Stimulated activated CD4-positive, alpha-beta T cell treated with anti-CD3 and anti-CD28 coated beads, Interleukin-4, amount 100 ng/mL, for 4 hours (primary cell): Measurements from ENCODE around the gene ELF3.
"Not testable (repeated sequence)": the region's sequence is repeated elsewhere in the genome, so short reads cannot be mapped to it uniquely, and the experiment has no call there.

Experiments used
- DNase-seq, 2 experiments: peaks; one replicate each; pipeline ENCODE4 v3.0.0-alpha.2; 2020

Gene ELF3

DNA sequence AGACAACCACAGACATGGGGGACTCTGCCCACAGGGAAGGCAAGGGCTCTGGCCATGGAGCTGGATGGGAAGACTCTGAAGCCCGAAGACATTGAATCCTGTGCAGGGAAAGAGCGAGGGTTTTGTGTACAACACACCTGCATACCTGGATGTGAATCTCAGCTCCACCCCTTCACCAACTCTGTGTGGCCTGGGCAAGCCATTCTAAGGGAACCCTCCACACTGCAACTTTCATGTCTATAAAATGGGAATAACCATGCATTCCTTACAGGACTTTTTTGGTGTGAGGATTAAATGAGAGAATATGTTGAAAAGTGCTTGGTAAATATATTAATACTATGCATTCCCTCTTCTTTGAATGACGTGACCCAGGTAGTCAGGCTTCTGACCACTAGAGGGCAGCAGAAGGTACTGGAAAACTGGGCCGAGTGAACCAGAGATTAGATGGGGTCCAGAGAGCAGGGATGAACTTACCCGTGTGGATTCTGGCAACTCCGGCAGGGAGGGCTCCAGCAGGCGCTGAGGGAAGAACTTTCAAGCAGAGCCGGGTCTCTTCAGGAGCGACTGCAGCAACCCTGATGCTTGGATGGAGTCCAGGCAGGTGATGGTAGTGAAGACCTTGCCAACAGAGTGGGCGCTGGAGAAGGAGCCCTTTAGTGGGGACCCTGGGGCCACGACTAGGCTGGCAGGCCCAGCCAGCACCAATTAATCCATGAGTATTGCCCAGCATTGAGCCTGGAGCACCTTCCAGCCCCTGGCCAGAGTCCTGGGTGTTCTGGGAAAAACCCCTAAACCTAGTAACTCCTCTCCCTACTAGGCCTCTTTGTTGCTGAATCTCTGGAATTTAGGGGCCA lies 834 bp upstream of the ELF3 start:
- peak; percentile 40 to 41 for DNase-seq

DNA sequence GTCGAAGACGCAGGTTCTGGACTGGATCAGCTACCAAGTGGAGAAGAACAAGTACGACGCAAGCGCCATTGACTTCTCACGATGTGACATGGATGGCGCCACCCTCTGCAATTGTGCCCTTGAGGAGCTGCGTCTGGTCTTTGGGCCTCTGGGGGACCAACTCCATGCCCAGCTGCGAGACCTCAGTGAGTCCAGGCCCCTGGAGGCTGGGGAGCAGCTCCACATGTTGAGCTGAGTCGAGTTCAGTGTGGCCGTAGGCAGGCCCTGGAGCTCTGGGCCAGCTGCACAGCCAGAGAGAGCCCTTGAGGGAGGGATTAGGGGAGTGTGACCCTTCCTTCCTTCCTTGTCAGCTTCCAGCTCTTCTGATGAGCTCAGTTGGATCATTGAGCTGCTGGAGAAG lies 1.6 kb downstream of the ELF3 start:
- no peak for DNase-seq

DNA sequence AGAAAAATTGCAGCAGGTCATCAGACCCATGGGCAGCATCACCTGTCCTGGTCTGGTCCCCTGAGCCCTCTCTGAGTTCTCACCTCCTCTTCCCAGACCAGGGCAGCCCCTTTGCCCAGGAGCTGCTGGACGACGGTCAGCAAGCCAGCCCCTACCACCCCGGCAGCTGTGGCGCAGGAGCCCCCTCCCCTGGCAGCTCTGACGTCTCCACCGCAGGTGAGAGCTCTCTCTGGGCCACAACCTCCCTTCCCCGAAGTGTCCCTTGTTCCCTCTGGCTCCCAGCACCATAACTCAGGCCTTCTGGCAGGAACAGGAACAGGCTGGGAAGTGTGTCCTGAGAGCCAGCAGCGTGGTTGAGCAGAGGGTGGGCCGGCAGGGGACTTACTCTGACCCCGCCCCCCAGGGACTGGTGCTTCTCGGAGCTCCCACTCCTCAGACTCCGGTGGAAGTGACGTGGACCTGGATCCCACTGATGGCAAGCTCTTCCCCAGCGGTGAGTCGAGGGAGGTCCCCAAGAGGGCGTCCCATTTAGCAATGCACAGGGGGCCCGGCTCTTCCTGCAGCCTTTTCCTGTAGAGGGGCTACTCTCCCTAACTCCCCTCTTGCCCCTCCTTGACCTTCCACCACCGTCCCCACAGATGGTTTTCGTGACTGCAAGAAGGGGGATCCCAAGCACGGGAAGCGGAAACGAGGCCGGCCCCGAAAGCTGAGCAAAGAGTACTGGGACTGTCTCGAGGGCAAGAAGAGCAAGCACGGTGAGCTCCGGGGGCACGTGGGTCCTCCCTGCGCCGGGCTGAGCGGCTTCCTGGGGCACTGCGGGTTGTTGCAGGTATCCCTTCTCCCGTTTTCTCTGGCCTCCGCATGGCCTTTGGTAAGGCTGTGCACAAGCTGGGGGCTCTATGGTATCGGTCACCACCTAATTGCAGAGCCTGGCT lies 2.4 kb downstream of the ELF3 start:
- DNase-seq = no peak

DNA sequence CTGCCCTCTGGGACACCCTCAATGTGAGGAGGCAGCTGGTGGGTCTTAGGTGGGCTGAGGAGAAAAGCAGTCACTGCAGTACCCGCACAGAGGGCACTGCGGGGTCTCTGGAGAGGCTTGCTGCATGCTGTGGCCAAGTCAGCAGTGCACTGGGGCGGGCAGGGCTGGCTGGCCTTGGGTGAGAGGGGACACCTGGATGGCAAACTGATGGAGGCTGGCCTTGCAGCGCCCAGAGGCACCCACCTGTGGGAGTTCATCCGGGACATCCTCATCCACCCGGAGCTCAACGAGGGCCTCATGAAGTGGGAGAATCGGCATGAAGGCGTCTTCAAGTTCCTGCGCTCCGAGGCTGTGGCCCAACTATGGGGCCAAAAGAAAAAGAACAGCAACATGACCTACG lies 3.2 kb downstream of the ELF3 start:
- no peak for DNase-seq

DNA sequence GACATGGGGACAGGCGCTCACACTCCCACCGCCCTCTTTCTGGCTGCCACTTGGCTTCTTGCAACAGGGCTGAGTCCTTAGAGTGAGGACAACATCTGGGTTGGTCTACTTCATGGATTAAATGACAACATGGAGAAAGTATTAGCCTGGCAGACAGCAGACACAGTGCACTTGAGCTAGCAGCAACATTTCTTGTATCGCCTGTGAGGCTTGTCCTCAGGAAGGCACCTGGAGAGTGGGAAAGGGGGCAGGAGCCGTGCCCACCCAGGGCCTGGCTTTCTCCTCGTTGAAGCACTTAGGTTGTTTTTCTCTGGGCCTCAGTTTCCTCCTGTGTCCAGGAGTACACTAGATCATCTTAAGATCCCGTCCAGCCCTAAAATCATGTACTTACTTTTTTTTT lies 3.7 kb downstream of the ELF3 start:
- no peak for DNase-seq

DNA sequence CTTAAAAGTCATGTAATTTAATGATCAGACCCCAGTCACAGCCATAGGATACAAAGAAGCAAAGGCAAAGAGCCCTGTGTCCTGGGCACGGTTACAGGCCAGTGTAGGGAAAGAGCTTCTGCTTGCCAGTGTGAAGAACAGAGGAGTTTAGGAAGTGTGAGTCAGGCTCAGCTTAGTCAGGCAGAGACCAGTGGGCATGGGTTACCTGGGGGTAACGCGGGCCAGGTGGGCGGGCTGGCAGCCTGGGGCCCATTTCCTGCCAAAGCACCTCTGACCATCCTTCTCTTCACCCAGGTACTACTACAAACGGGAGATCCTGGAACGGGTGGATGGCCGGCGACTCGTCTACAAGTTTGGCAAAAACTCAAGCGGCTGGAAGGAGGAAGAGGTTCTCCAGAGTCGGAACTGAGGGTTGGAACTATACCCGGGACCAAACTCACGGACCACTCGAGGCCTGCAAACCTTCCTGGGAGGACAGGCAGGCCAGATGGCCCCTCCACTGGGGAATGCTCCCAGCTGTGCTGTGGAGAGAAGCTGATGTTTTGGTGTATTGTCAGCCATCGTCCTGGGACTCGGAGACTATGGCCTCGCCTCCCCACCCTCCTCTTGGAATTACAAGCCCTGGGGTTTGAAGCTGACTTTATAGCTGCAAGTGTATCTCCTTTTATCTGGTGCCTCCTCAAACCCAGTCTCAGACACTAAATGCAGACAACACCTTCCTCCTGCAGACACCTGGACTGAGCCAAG lies 4.7 kb downstream of the ELF3 start:
- no peak for DNase-seq

DNA sequence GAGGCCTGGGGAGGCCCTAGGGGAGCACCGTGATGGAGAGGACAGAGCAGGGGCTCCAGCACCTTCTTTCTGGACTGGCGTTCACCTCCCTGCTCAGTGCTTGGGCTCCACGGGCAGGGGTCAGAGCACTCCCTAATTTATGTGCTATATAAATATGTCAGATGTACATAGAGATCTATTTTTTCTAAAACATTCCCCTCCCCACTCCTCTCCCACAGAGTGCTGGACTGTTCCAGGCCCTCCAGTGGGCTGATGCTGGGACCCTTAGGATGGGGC lies 5.2 kb downstream of the ELF3 start:
- DNase-seq = no peak

DNA sequence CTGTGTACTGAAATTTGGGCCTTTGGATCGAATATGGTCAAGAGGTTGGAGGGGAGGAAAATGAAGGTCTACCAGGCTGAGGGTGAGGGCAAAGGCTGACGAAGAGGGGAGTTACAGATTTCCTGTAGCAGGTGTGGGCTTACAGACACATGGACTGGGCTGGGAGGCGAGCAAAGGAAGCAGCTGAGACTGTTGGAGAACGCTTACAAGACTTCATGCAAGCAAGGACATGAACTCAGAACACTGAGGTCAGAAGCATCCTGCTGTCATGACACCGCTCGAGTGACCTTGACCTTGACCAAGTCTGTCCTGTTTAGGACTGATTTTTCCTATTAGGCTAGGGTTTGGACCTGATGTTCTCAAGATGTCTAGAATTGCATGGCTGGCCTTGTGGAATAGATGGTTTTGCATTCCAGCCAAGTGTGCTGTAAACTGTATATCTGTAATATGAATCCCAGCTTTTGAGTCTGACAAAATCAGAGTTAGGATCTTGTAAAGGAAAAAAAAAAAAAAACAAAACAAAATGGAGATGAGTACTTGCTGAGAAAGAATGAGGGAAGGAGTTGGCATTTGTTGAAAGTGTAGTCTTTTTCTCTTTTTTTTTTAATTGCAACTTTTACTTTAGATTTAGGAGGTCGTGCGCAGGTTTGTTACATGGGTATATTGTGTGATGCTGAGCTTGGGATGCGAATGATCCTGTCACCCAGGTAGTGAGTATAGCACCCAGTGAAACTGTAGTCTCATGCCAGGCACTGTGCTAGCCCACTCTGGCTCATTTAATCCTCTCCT lies 5.8 kb downstream of the ELF3 start:
- DNase-seq = no peak

DNA sequence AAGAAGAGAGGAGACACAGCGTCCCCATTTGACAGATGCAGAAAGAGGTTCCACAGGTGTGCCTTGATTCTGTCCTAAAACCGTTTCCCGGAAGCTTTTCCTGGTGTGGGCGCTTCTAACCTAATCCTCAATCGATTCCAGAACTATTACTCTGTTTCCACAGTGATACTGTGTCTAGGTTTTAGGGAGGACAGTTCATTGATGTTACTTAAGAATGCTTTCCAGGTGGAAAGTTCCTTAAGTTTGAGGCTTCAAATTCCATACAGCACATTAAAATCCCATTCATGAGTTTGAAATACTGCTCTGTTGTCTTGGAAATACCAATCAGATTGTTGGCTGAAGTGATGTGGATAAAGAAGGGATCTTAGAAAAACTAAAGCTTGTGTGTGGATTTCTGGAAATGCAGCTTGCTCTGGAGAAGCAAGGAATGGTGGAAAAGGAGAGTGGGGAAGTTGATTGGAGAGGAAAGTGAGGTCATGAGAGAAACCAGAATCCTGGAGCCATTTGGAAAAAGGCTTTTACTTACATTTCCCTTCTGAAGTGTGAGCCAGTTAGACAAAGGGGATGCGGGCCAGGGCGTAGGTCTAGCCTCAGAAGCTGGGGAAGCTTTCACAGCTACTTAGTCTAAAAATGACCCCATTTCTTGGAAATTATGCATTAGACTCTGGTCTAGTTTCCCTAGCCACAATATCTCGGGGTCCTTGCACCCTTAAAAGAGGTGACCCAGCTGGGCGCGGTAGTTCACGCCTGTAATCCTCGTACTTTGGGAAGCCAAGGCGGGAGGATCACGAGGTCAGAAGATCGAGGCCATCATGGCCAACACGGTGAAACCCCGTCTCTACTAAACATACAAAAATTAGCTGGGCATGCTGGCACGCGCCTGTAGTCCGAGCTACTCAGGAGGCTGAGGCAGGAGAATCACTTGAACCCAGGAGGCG lies 6.7 kb downstream of the ELF3 start:
- DNase-seq = no peak

DNA sequence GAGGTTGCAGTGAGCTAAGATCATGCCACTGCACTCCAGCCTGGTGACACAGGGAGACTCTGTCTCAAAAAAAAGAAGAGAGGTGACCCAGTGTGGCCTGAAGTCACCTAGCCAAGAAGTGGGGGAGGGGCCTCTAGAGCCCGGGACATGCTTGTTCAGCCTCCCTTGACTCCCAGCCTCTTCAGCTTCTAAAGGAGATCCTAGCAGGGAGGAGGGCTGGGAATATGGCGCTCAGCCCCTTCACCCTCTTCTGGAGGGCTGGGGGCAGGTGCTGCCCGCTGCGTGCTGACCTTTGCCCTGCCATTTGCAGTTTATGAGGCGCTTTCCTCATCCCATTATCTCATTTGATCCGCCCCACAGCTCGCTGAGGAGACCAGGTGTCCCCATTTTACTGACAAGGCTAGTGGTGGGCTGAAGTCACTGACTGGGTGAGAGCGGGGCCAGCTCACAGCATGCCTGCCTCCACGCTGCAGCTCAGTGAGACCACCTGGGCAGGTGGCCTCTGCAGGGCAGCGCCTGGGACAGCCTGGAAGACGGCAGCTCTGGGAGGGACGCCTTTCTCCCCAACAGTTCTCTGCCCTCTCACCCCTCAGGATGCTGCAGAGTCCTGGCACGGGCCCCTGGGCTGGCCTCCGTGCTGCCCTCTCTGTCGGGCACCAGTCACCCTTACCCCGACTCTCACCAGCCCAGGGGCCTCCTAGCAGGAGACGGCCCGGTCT lies 7.5 kb downstream of the ELF3 start:
- DNase-seq = no peak

DNA sequence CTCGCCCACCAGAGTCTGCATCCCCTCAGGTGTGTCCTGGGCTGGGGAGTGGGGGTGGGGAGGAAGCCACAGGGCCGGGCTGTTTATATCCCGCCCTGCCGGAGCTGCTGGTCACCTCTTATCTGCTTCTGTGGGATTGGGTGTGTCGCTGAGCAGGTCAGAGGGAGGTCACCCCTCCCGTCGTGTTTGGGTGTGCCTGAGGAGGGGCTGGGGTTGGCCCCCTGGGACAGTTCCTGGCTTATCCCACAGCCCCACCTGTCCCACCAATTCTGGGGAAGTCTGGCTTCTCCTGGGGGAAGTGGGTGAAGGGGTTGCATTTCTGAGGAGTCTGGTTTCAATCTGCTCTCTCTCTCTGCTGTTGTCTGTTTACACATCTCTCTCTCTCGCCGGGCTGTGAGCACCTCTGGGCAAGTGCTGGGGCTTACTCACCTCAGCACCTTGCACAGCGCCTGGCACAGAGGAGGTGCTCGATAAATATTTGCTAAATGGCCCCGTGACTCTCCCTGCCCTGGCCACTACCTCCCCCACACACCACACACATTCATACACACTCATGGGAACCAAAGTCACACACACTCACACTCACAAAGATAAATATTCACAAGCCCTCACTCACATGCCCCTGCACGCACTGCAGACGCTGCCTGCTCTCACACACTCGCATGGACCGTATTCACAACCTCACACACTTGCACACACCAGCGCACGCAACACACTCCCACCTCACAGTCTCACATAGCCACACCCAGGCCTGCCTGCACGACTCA lies 8.3 kb downstream of the ELF3 start:
- DNase-seq = no peak

DNA sequence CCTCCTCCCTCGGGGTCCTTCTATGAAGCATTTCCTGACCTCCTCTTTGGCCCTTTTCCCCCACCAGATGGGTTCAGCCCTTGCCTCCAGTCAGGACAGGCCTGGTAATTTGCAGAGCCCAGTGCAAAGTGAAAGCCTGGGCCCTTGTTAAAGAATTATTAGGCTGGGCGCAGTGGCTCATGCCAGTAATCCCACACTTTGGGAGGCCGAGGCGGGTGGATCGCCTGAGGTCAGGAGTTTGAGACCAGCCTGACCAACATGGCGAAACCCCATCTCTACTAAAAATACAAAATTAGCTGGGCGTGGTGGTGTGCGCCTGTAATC lies 8.8 kb downstream of the ELF3 start:
- DNase-seq = not testable (repeated sequence)

DNA sequence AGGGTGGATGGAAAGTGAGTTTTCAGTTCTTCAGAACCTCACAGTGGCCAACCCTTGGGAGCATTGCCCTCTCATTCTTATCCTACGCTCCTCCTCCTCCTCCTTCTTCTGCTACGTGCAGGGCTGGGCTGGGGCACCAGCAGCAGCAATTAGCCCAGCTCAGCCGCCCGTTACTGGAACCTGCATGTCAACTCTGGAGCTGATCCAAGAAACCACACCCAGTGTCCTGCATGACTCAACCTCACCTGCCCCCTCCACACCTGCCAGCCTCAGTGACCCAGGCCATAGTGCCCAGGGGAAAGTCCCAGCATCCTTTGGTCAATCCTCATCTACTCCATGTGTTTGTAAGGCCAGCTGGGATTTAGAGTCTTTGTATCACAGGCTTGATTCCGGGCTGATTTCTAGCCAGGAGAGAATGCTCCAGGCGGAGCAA lies 12.6 kb downstream of the ELF3 start:
- no peak for DNase-seq

DNA sequence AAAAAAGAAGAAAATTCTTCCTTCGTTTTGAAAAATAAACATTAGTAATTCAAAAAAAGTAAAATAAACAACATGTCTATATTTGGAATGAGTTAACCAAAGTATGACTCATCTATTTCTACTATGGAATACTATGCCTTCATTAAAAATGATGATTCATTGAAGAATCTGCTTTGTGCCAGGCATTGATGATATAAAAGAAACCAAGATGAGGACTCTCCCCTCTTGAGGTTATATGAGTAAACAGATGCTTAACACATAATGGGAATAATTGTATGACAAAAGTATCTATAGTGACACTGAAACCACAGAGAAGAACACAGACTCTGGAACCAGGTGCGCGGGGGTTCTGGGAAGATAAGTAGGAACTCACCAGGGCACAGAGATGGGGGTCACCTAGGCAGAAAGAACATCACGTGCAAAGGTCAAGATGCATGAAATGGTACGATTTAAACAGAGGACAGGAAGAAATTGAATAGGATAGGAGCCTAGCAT lies 18.8 kb downstream of the ELF3 start:
- DNase-seq = no peak

DNA sequence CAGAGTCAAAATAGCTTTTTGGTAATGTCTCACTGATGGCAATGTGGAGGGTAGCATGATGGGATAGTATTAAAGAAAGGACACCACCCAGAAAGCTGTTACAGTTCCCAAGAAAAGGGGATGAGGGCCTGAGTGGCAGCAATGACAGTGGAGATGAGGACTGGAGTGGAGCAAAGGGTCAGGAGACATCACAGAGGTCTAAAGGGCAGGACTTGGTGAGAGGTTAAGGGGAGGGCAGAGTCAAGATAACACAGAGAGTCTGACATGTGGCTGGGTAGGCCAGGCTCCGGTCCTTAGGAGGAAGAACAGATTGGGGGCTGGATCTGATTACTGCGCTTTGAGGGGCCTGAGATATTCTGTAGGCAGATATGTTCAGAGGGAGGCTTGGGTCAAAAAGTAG lies 19.3 kb downstream of the ELF3 start:
- DNase-seq = no peak

DNA sequence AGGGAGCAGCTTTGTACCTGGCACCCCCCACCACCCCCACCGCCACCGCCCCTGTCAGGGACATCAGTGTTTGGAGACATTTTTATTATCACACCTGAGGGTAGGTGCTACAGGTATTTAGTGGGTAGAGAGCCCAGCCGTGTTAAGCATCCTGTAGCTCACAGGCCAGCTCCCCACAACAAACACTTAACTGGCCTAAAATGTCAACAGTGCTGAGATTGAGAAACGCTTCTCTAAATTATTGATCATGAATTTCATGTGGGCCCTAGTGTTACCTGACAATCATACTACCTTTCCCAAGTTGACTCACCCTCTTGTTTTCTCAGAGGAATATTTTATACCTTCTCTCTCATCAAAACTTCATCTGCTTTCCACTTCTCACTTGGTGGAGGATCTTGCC lies 21.4 kb downstream of the ELF3 start:
- DNase-seq = no peak

DNA sequence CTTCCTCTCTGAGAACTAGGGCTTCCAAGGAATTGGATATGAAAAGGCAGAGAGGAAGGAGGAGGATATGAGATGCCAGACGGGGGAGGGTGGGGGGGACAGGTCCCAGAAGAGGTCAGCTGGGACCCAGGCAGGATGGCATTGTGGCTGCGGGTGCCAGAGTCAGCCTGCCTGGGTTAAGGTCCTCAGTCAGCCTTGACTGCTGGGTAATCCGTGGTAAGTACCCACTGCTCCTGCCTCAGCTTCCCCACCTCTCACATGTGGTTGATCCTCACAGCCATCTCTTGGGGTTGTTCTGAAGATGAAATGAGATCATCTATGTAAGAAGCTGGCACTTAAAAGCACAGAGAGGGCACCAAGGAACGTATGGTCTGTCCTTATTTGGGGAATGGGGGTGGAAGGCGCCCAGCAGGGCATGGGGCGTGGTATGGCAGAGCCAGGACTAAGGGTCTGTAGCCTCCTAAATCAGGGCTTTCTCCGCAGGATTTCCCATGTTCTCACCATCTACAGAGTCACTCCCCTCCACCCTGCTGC lies 23.8 kb downstream of the ELF3 start:
- DNase-seq = no peak

DNA sequence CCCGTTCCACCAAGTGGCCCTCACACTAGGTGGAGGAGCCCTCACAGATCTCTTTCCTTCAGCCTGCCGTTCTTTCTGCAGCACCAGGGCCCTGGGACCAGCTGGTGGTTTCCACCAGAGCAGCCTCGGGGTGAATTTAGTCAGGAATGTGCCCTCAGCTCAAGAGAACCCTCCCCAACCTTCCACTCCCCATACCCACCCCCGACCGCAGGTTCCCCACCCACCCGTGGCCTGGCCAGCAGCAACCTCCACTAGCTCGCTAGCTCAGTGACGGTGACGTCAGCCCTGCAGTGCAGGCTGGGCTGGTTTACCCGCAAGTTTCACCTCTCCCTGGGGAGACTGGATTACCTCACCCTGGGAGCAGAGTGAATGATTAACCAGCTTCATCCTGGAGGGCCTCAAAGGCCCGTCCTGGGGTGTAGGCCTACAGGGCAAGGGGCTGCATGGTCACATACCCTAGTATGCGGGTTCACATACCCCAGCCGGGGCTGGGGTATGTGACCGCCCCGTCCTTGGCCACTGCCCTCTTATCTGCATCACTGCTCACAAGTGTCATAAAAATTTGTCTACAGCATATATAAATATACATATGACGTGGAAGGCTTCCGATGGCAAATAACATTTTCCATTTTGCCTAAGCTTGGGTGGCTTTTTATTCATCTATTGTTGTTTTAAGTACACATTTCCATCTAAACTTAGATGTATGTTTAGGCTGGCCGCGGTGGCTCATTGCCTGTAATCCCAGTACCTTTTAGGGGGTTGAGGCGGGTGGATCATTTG lies 24.5 kb downstream of the ELF3 start:
- no peak for DNase-seq
